Large intestine (tissue), 3 donors: ENCODE data around the gene MMP24OS. TPM values are rescaled to one million over a fixed set of nuclear protein-coding genes. Genes with fewer than 3 reads are reported as not detected.

Experiments used
- DNase-seq, 2 donors: peaks; one replicate each; pipeline versions ENCODE4 v3.0.0 to v3.0.0-alpha.2; 2013
- H3K27ac ChIP-seq: one replicate; pipeline ENCODE4 v1.5.1; 2013; ENCODE audit warnings: low read length
- H3K27me3 ChIP-seq: 2 replicates; pipeline ENCODE4 v1.6.1; 2013; ENCODE audit warnings: low read length; ENCODE audit not compliant: control insufficient read depth, insufficient read depth
- H3K36me3 ChIP-seq: 2 replicates; pipeline ENCODE4 v1.6.1; 2013; ENCODE audit warnings: low read length; ENCODE audit not compliant: control insufficient read depth, insufficient read depth
- H3K4me1 ChIP-seq: one replicate; pipeline ENCODE4 v1.6.1; 2013; ENCODE audit warnings: low read length; ENCODE audit not compliant: control insufficient read depth, insufficient read depth
- H3K4me3 ChIP-seq: one replicate; pipeline ENCODE4 v1.5.1; 2013; ENCODE audit warnings: low read length
- H3K9me3 ChIP-seq: one replicate; pipeline ENCODE4 v1.6.1; 2013; ENCODE audit warnings: mild to moderate bottlenecking, low read depth, low read length, moderate library complexity; ENCODE audit not compliant: control insufficient read depth
- WGBS: methylation state at CpG from one replicate; pipeline ENCODE4 v1.1.5; 2013; ENCODE audit warnings: low lambda C conversion rate; ENCODE audit not compliant: insufficient coverage; 5-methylcytosine and 5-hydroxymethylcytosine counted together
- polyA plus RNA-seq: library from polyadenylated mRNA; unstranded; fragments of 120-200 nt; gene quantifications from one replicate; pipeline ENCODE4 v1.2.1, GENCODE V29; 2013

Gene MMP24OS
- polyA plus RNA-seq, 1 donor, result 43.8 TPM

DNA sequence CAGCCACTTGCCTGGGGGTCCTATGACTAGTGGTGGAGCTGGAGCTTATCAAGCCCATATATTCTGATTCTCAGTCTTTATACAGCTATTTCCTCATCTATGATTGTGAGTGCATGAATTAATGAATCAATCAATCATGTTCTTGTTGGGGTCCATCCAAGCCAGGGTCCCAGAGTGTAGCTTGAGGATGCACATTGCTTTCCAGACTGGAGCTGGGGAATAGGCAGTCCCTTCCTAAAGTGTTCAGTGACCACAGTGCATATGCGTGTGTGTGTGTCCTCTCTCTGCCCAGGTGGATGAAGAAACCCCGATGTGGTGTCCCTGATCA, 26.3 kb downstream of the MMP24OS start:
- H3K4me1 ChIP-seq, result no peaks in the 10 kb centered on the region
- DNase-seq, result no peak
- no peaks in the 10 kb centered on the region for H3K27me3 ChIP-seq
- no peak overlapping the region for H3K27ac ChIP-seq
- no peak overlapping the region for H3K4me3 ChIP-seq
- no peaks in the 10 kb centered on the region for H3K36me3 ChIP-seq
- no peaks in the 10 kb centered on the region for H3K9me3 ChIP-seq
- no CpG with 5 or more reads among the region's 2 CpGs for WGBS

DNA sequence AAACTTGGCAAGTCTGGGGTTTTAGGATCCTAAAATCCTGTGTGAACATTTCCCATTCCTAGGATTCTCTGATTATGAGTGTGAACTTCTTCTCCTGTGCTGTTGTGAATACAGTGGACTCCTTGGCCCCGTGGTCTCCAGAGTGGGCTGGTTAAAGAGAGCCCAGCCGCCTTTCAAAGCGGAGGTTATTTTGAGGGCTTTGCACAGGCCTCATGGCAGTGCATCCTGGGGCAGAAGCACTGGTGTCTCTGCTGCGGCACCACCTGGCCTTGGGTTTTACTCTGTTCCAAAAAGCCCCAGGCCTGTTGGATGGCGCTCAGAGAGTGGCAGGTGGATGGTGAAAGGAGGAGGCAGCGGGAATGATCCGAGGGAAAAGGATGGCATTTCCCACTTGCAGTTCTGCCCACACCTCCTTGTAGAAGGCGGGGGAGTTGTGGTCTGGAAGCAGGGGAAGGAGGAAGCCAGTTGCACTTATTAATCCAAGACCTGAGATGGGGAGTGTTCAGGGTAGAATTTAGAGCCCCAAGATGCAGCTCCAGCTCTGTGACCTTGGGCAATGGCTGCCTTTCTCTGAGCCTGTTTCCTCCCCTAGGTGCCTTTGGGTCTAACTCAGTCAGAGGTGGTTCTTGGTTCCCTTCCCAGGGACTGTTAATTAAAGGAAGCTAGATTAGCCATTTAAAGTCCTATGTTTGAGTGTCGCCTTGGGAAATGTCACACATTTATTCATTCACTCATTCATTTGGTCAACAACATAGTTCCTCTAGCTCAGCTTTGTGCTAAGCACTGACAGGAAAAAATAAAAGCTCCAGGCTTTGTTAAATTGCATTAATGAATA, 29.1 kb downstream of the MMP24OS start:
- no peak overlapping the region for H3K4me3 ChIP-seq

DNA sequence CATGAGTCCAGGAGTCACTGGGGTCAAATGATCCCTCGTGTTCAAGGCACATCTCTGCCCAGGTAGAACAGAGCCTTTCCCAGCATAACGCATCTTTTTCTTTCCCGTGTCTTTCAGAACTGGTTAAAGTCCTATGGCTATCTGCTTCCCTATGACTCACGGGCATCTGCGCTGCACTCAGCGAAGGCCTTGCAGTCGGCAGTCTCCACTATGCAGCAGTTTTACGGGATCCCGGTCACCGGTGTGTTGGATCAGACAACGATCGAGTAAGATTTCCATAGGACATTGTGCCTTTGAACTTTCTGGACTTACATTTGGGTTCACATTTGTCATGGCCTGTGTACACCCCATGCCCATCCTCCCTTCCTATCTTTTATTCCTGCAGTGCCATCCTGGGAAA, 31.2 kb downstream of the MMP24OS start:
- Histone ChIP-seq H3K9me3 (no peaks in the 10 kb centered on the region), H3K36me3 (no peaks in the 10 kb centered on the region), H3K27ac (no peak overlapping the region), H3K27me3 (no peaks in the 10 kb centered on the region), H3K4me1 (no peaks in the 10 kb centered on the region), H3K4me3 (no peak overlapping the region)
- peak in 1 of 2 donors; percentile 16 for DNase-seq
- 80% methylated on average over 1 of the region's 12 CpGs for WGBS

More for the DNA sequence above, 29.1 kb downstream of the MMP24OS start:
- Histone ChIP-seq H3K27me3 (no peaks in the 10 kb centered on the region), H3K36me3 (no peaks in the 10 kb centered on the region), H3K9me3 (no peaks in the 10 kb centered on the region), H3K27ac (no peak overlapping the region), H3K4me1 (no peaks in the 10 kb centered on the region)
- DNase-seq, result no peak
- WGBS, result no CpG with 5 or more reads among the region's 9 CpGs

DNA sequence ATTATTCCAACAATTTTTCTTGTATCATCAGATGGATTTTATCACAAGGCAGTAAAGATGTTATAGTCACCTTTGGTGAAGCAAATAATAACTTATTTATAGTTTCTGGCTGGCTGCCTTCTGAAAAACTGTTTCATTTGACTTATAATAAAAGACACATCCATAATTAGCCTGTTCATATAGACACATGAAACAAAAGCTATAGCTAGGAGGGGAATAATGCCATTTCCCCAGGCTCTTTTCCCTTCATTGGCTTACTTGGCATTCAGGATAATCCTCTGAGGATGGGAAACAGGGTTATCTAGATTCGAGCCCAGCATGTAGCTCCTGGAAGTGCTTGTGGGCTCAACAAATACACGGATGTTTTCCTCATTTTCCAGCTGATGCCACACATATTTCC, 33.9 kb downstream of the MMP24OS start:
- DNase-seq, result no peak
- H3K27ac ChIP-seq, result no peak overlapping the region
- no peaks in the 10 kb centered on the region for H3K4me1 ChIP-seq
- no peaks in the 10 kb centered on the region for H3K9me3 ChIP-seq
- no CpG with 5 or more reads among the region's 2 CpGs for WGBS
- no peaks in the 10 kb centered on the region for H3K27me3 ChIP-seq
- no peak overlapping the region for H3K4me3 ChIP-seq
- H3K36me3 ChIP-seq, result no peaks in the 10 kb centered on the region

DNA sequence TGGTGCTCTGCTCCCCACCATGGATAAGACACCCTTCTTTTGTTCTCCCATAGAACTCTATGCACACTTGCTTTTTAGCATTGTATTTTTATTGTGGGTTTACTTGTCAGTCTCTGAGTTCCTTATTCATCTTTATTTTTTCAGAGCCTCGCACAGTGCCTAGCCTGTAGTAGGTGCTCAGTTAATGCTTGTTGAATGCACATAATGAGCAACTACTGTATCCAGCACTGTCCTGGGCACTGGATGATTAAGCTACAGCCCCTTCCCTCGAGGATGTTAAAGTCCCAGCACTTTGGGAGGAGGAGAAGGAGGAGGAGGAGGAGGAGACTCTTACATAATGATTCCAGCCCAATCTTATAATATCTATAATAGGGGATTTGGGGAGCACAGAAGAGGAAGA, 34.6 kb downstream of the MMP24OS start:
- Histone ChIP-seq H3K4me1 (no peaks in the 10 kb centered on the region), H3K27ac (no peak overlapping the region), H3K36me3 (no peaks in the 10 kb centered on the region), H3K27me3 (no peaks in the 10 kb centered on the region), H3K4me3 (no peak overlapping the region), H3K9me3 (no peaks in the 10 kb centered on the region)
- WGBS, result no CpG with 5 or more reads among the region's 2 CpGs
- no peak for DNase-seq

DNA sequence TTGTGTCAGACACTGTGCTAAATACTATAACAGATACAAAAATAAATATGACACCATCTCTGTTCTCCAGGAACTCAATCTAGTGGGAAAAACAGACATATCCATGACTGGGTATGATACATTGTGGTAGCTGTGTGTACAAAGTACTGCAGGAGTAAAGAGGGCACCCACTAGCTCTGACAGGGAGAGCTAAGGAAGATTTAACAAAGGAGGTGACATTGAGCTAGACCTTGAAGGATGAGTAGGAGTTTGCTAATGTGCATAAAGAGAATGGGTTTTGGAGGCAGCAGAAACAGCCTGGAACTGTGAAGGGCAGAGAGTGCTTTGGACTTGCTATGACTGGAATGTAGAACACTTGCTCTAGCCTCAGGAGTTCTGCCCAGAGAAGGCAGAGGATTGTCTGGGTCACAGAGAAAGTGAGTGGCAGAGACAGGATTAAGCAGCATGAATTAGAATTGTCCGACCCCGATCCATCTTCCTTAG, 37.1 kb downstream of the MMP24OS start:
- Histone ChIP-seq H3K27me3 (no peaks in the 10 kb centered on the region), H3K9me3 (no peaks in the 10 kb centered on the region), H3K4me3 (no peak overlapping the region), H3K36me3 (peaks cover 1% of the 10 kb centered on the region), H3K27ac (no peak overlapping the region), H3K4me1 (no peaks in the 10 kb centered on the region)
- no peak for DNase-seq
- no CpG with 5 or more reads among the region's 2 CpGs for WGBS

DNA sequence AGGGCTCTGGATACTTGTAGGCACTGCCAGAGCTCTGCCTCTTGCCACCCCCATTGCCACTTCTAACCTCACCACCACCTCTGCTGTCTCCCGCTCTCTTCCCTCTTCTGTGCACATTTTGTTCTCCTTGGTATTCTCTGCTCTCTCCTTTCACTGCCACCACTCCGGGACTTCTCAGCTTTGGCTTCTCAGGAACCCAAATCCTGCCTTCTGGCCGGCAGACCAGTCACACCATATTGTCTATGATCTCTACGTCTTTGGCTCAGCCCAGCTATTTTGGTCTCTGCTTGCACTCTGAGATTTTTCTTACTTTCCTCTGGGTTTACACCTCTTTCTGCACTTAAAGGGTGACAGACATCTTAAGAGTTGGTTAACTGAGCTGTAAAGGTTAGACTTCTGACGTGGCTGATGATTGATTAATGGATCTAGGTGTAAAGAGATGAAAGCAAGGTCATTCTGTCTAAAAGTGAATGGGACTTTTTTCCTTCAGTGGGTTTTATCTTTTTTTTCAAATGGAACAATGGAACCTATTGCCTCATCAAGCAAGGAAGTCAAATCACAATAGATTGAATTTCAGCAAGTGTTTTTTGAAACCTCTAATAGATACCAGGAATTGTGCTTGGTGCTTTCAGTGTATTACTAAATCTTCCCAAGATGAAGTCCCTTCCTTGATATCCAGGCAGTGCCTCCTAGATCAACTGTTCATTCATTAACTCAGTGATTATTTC, 37.7 kb downstream of the MMP24OS start:
- 64% methylated on average over 3 of the region's 5 CpGs for WGBS
- Histone ChIP-seq H3K9me3 (no peaks in the 10 kb centered on the region), H3K4me3 (no peak overlapping the region), H3K36me3 (peaks cover 4% of the 10 kb centered on the region), H3K27me3 (no peaks in the 10 kb centered on the region), H3K27ac (no peak overlapping the region), H3K4me1 (no peaks in the 10 kb centered on the region)
- no peak for DNase-seq

DNA sequence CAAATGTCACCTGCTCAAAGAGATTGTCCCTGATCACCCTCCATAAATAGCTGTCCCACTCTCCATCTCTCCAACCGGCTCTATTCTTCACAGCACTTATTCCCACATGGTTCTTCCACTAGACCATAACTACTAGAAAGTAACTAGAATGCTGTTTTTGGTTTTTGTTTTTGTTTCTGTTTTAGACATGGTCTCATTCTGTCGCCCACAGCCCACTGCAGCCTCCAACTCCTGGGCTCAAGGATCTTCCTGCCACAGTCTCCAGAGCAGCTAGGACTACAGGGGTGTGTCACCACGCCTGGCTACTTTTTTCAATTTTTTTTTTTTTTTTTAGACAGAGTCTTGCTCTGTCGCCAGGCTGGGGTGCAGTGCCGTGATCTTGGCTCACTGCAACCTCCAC, 39.2 kb downstream of the MMP24OS start:
- Histone ChIP-seq H3K4me1 (no peaks in the 10 kb centered on the region), H3K27me3 (no peaks in the 10 kb centered on the region), H3K4me3 (no peak overlapping the region), H3K27ac (no peak overlapping the region), H3K9me3 (no peaks in the 10 kb centered on the region), H3K36me3 (peaks cover 4% of the 10 kb centered on the region)
- 90% methylated on average over 2 of the region's 5 CpGs for WGBS
- no peak for DNase-seq

DNA sequence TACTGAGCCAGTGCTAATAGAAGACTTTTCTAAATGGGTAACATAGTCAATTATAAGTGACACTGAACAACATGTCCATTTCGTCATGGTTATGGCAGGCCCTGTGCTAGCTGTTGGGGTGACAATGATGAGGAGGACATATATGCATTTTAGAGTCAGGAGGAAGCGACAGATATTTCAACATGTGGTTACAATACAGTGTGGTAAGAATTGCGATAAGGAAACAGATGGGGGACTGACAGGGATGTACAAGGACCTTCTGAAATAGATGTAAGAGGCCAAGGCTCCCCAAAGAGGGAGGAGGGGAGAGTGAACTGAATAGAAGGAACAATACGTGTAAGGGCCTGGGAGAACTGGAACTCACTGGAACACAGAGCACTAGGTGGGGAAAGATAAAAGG, 39.8 kb downstream of the MMP24OS start:
- Histone ChIP-seq H3K36me3 (peaks cover 4% of the 10 kb centered on the region), H3K4me1 (no peaks in the 10 kb centered on the region), H3K27ac (no peak overlapping the region), H3K9me3 (no peaks in the 10 kb centered on the region), H3K27me3 (no peaks in the 10 kb centered on the region), H3K4me3 (no peak overlapping the region)
- 100% methylated on average over 2 of the region's 4 CpGs for WGBS
- DNase-seq, result no peak

DNA sequence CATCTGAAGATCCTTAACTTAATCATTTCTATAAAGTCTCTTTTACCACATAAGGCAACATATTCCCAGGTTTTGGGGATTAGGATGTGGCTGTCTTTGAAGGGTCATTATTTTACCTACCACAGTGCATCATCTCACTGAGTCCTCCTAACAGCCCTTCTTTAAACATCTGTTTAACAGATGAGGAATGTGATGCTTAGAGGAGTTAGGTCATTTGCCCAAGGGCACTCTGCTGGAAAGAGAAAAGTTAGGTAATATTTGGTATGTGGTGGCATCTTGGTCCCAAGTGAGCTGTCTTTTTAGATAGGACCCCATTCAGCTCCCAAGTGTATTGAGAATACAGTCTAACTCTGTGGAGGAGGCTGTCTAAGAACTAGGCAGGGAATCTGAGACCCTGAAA, 40.4 kb downstream of the MMP24OS start:
- Histone ChIP-seq H3K9me3 (no peaks in the 10 kb centered on the region), H3K27me3 (no peaks in the 10 kb centered on the region), H3K4me3 (no peak overlapping the region), H3K36me3 (peaks cover 4% of the 10 kb centered on the region), H3K4me1 (no peaks in the 10 kb centered on the region), H3K27ac (no peak overlapping the region)
- DNase-seq, result no peak
